ENCODE results near the gene XRCC6.
"Not testable (repeated sequence)": the region's sequence is repeated elsewhere in the genome, so short reads cannot be mapped to it uniquely, and the experiment has no call there.

XRCC6 gene

GRCh38 chr22:41598891-41599635 lies 22.0 kb upstream of the XRCC6 start:
- DNase-seq (ENCODE audit: low read depth), result no peak

DNA sequence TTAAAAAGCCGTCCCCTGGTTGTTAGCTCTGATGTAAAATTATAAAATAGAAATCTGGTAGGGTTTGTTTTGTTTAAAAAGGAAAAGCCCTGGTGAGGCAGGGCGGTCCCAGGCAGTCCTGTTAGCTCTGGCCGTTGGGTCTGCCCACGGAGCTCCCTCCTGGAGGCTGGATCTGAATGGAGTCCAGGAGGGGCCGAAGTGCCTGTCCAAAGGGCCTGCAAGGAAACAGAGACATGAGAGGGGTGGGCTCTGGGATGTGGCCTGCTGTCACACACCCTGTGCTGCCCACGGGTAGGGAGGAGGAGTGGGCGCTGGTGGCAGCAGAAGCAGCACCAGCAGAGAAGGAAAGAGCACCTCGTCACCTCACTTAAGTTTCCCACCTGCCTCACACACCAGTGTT lies 20.1 kb upstream of the XRCC6 start:
- no peak for DNase-seq (ENCODE audit: low read depth)

GRCh38 chr22:41603873-41604332 lies 17.2 kb upstream of the XRCC6 start:
- DNase-seq (ENCODE audit: low read depth), result no peak

- DNase-seq (ENCODE audit: low read depth), result no peak
These were observed 12.7 kb upstream of the XRCC6 start for GRCh38 chr22:41608386-41608785.

- DNase-seq (ENCODE audit: low read depth), result no peak
These were observed 8.3 kb upstream of the XRCC6 start for GRCh38 chr22:41612603-41613306.

- no peak for DNase-seq (ENCODE audit: low read depth)
These were observed 7.6 kb upstream of the XRCC6 start for GRCh38 chr22:41613456-41613855.

DNA sequence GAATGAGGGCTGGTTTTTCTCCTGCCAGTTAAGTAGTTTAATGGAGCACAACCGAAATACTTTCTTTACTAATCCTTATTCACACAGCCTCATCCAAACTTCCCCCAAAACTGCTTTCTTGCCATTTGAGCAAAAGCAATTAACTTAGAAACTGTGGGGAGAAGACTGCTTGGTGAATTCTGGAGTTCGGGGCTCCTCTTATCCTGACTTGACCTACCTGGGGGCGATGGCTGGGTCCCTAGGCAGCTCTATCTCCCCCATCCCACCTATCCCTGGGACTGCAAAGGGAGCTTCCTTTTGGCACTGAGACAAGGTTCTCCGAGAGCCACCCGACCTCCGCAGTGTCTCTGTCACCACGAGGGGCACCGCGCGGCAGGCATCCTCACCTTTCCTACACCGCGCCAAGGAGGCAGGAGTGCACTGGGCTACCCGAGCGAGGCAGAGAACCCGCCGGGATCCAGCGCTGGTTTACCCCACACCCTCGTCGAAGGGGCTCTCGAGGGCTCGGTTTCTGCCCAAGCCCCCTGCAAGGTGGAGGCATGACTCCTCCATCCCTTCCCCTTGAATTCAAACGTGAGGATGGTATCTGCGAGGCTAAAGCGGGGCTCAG lies 1.0 kb upstream of the XRCC6 start:
- DNase-seq (ENCODE audit: low read depth), result no peak

GRCh38 chr22:41620589-41621098 lies 451 bp upstream of the XRCC6 start, which contains the start of gene DESI1:
Gene DESI1 (minus strand): TSS chr22:41621043. CDS start chr22:41620839, 204 bp downstream.
- no peak for DNase-seq (ENCODE audit: low read depth)

- no peak for DNase-seq (ENCODE audit: low read depth)
These were observed 750 bp downstream of the XRCC6 start for GRCh38 chr22:41621911-41622179.

- DNase-seq (ENCODE audit: low read depth), result no peak
These were observed 4.5 kb downstream of the XRCC6 start for GRCh38 chr22:41625577-41625976.

DNA sequence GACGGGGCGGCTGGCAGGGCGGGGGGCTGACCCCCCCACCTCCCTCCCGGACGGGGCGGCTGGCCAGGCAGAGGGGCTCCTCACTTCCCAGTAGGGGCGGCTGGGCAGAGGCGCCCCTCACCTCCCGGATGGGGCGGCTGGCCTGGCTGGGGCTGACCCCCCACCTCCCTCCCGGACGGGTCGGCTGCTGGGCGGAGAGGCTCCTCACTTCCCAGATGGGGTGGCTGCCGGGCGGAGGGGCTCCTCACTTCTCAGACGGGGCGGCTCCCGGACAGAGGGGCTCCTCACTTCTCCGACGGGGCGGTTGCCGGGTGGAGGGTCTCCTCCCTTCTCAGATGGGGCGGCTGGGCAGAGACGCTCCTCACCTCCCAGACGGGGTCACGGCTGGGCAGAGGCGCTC lies 10.0 kb downstream of the XRCC6 start:
- not testable (repeated sequence) for DNase-seq (ENCODE audit: low read depth)

GRCh38 chr22:41631615-41632014 lies 10.5 kb downstream of the XRCC6 start:
- not testable (repeated sequence) for DNase-seq (ENCODE audit: low read depth)

DNA sequence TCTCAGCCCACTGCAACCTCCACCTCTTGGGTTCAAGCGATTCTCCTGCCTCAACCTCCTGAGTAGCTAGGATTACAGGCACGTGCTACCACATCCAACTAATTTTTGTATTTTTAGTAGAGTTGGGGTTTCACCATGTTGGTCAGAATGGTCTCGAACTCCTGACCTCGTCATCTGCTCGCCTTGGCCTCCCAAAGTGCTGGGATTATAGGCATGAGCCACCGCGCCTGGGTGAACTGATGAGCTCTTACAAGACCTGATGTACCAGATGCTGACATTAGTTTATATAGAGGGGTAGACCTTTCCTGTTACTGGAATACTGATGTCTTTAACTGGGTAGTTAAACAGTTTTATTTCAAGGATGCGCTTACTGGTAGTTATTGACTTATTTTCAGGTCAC lies 13.5 kb downstream of the XRCC6 start:
- DNase-seq (ENCODE audit: low read depth), result not testable (repeated sequence)

DNA sequence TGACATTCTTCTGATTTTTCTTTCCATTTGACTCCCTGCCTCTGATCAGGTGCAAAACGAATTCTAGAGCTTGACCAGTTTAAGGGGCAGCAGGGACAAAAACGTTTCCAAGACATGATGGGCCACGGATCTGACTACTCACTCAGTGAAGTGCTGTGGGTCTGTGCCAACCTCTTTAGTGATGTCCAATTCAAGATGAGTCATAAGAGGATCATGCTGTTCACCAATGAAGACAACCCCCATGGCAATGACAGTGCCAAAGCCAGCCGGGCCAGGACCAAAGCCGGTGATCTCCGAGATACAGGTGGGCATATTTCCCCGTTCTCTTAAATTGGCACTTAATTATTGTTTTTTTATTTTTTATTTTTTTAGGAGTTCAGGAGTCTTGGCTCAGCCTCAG lies 15.4 kb downstream of the XRCC6 start:
- no peak for DNase-seq (ENCODE audit: low read depth)

DNA sequence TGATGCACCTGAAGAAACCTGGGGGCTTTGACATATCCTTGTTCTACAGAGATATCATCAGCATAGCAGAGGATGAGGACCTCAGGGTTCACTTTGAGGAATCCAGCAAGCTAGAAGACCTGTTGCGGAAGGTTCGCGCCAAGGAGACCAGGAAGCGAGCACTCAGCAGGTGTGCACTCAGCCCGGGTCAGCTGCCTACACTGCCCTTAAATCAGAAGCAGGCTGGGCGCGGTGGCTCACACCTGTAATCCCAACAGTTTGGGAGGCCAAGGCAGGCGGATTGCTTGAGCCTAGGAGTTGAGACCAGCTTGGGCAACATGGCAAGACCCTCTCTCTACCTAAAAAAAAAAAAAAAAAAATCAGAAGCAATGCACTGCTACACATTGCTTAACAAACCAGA lies 16.5 kb downstream of the XRCC6 start:
- DNase-seq (ENCODE audit: low read depth), result not testable (repeated sequence)

- DNase-seq (ENCODE audit: low read depth), result no peak
These were observed 17.0 kb downstream of the XRCC6 start for GRCh38 chr22:41638124-41638523.

DNA sequence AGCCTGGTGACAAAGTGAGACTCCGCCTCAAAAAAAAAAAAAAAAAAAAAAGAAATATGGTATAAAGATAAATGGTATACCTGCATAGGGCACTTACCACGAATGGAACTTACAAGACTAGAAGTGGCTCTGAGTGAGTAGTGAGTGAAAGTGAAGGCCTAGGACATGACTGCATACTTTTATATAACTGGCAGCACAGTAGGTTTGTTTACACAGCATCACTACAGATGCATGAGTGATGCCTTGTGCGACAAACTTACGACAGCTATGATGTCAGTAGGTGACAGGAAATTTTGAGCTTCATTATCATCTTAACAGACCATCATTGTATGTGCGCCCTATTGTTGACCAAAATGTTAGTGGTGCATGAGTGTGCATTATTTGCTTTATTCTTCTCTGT lies 17.7 kb downstream of the XRCC6 start:
- DNase-seq (ENCODE audit: low read depth), result no peak

- no peak for DNase-seq (ENCODE audit: low read depth)
These were observed 20.8 kb downstream of the XRCC6 start for GRCh38 chr22:41641854-41642253.

GRCh38 chr22:41642331-41643110 lies 21.4 kb downstream of the XRCC6 start:
- DNase-seq (ENCODE audit: low read depth), result no peak

DNA sequence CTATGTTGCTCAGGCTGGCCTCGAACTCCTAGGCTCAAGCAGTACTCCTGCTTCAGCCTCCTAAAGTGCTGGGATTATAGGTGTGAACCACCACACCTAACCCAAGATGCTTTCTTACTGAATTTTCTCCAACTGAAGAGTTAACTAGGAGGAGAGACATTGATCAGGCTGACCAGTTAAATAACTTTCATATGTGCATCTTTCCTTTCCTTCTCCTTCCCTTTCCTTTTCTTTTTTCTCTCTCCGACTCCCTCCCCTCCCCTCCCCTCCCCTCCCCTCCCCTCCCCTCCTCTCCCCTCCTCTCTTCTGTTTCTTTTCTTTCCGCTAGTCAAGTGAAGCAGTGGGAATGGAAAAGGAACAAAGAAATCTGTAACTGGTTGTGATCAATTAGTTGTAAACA lies 26.7 kb downstream of the XRCC6 start:
- no peak for DNase-seq (ENCODE audit: low read depth)

DNA sequence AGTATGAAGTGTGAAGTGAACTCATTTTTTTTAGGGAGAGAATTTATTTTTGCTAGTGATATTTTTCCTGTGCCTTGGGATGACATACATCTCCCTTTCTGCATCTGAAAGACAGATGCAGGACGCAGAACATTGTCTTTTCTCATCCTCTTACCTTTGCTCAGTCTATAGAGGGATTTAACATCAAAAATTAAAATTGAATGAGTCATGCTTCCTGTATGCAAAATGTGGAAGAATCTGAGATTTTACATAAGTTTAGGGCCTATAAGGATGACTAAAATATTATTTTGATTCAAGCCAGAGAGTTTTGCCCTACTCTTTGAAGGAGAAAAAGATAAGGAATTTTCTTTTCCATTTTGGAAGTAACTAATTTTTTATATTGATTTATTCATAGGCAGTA lies 27.3 kb downstream of the XRCC6 start:
- DNase-seq (ENCODE audit: low read depth), result no peak

DNA sequence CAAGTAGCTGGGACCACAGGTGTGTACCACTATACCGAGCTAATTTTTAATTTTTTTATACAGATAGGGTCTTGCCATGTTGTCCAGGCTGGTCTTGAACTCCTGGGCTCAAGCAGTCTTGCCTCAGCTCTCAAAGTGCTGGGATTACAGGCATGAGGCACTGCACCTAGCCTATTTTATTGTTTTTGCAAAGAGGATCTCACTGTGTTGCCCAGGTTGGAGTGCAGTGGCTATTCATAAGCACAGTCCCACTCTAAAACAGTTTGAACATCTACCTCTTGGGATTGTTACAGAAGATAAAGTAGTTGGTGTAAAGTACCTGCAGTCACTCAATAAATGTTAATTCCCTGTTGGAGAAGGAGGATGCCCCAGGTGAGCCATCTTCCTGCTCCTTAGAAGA lies 29.1 kb downstream of the XRCC6 start:
- no peak for DNase-seq (ENCODE audit: low read depth)
